GM12878 (cell line): ENCODE results near the gene DNAH11.

Source experiments
- CTCF ChIP-seq, 3 experiments: IDR thresholded peaks in 2 of 3; conservative IDR thresholded peaks in 1 of 3; 2 replicates each; pipeline ENCODE4 v1.5.1; 2011; ENCODE audit warnings: low read depth in 3 of 3, low read length in 3 of 3, mild to moderate bottlenecking in 3 of 3, control low read depth in 2 of 3, moderate library complexity in 2 of 3, inconsistent platforms in 1 of 3, mixed read lengths in 1 of 3; ENCODE audit not compliant: control insufficient read depth in 2 of 3, insufficient read depth in 1 of 3; ENCODE audit errors: extremely low read depth in 1 of 3
- POLR2A ChIP-seq: IDR thresholded peaks from 2 replicates; pipeline ENCODE4 v1.6.1; 2011; ENCODE audit warnings: low read depth, mild to moderate bottlenecking, low read length
- SIN3A ChIP-seq: IDR thresholded peaks from 2 replicates; pipeline ENCODE4 v1.6.1; 2012; ENCODE audit warnings: low read depth, low read length, improper control_type of control experiment

- no peak for TF ChIP-seq CTCF (IDR thresholded peaks at IDR 0.05 in 2 of 3, conservative IDR thresholded peaks at IDR 0.05 in 1 of 3; ENCODE audit: control insufficient read depth in 2 of 3, extremely low read depth in 1 of 3, insufficient read depth in 1 of 3, low read depth in 3 of 3, low read length in 3 of 3)
- TF ChIP-seq SIN3A = no peak
- TF ChIP-seq POLR2A = no peak
Observed at GRCh38 chr7:21617916-21618390, 75.1 kb downstream of the DNAH11 start.
